Suprapubic skin (tissue), 4 donors: ENCODE data around the gene BCHE. TPM values are rescaled to one million over a fixed set of nuclear protein-coding genes. Genes with fewer than 3 reads are reported as not detected.
"Not testable (repeated sequence)": the region's sequence is repeated elsewhere in the genome, so short reads cannot be mapped to it uniquely, and the experiment has no call there.

ENCODE experiments used
- DNase-seq, 2 donors: peaks; one replicate each; pipeline ENCODE4 v3.0.0-alpha.2; 2019; ENCODE audit warnings: low spot score in 2 of 2
- H3K27ac ChIP-seq: fragments of 200-600 bp; sonication (generic); one replicate; pipeline ENCODE4 v1.5.1; 2019
- H3K27me3 ChIP-seq: fragments of 200-600 bp; sonication (generic); one replicate; pipeline ENCODE4 v1.5.1; 2019
- H3K36me3 ChIP-seq: fragments of 200-600 bp; sonication (generic); one replicate; pipeline ENCODE4 v1.5.1; 2019
- H3K4me1 ChIP-seq: fragments of 200-600 bp; sonication (generic); one replicate; pipeline ENCODE4 v1.5.1; 2019
- H3K4me3 ChIP-seq: fragments of 200-600 bp; sonication (generic); one replicate; pipeline ENCODE4 v1.5.1; 2019; ENCODE audit warnings: mild to moderate bottlenecking
- H3K9me3 ChIP-seq: fragments of 200-600 bp; sonication (generic); one replicate; pipeline ENCODE4 v1.5.1; 2019
- EP300 ChIP-seq: sonication (generic); formaldehyde crosslinking; IDR thresholded peaks from one replicate; pipeline ENCODE4 v1.6.1; 2017; ENCODE audit warnings: antibody characterized with exemption
- POLR2A ChIP-seq, 2 donors: fragments of 450-650 bp; IDR thresholded peaks; one replicate each; pipeline ENCODE4 v1.6.1; 2017; ENCODE audit warnings: antibody characterized with exemption in 2 of 2, mild to moderate bottlenecking in 2 of 2, moderate library complexity in 2 of 2
- POLR2AphosphoS5 ChIP-seq, 3 donors: sonication (generic); formaldehyde crosslinking; IDR thresholded peaks; one replicate each; pipeline ENCODE4 v1.6.1; 2017; ENCODE audit warnings: antibody characterized with exemption in 3 of 3
- WGBS: methylation state at CpG from one replicate; pipeline ENCODE4 v1.1.5; 2018; 5-methylcytosine and 5-hydroxymethylcytosine counted together
- total RNA-seq, 4 donors: library from RNA; depleted of rRNA; stranded (reverse); fragments of >200 nt; gene quantifications; one replicate each; pipeline ENCODE4 v1.1.0, GENCODE V29; 2016
- TF ChIP-seq, protein P1 (sequence below), 2 donors: fragments of 200-600 bp in 1 of 2; fragments of 450-650 bp in 1 of 2; sonication (generic) in 1 of 2; IDR thresholded peaks; one replicate each; pipeline ENCODE4 v1.5.1; 2016 to 2019; ENCODE audit warnings: antibody characterized with exemption in 2 of 2, mild to moderate bottlenecking in 1 of 2, moderate library complexity in 1 of 2

The BCHE gene
- total RNA-seq, 4 donors from 2014 or later = 4.6 to 6.4 (median 5.3) TPM

GRCh38 chr3:165820671-165821123 is 16.5 kb downstream of the BCHE start:
- no peak for TF ChIP-seq EP300
- TF ChIP-seq POLR2A (IDR thresholded peaks at IDR 0.05) = no peak
- TF ChIP-seq POLR2AphosphoS5 (IDR thresholded peaks at IDR 0.05) = no peak
- TF ChIP-seq, protein P1, sequence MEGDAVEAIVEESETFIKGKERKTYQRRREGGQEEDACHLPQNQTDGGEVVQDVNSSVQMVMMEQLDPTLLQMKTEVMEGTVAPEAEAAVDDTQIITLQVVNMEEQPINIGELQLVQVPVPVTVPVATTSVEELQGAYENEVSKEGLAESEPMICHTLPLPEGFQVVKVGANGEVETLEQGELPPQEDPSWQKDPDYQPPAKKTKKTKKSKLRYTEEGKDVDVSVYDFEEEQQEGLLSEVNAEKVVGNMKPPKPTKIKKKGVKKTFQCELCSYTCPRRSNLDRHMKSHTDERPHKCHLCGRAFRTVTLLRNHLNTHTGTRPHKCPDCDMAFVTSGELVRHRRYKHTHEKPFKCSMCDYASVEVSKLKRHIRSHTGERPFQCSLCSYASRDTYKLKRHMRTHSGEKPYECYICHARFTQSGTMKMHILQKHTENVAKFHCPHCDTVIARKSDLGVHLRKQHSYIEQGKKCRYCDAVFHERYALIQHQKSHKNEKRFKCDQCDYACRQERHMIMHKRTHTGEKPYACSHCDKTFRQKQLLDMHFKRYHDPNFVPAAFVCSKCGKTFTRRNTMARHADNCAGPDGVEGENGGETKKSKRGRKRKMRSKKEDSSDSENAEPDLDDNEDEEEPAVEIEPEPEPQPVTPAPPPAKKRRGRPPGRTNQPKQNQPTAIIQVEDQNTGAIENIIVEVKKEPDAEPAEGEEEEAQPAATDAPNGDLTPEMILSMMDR (IDR thresholded peaks at IDR 0.05) = no peak
- no peak for DNase-seq
- no peaks in the 10 kb centered on the region for H3K9me3 ChIP-seq
- H3K27ac ChIP-seq = no peak overlapping the region
- H3K36me3 ChIP-seq = no peaks in the 10 kb centered on the region
- H3K27me3 ChIP-seq = no peaks in the 10 kb centered on the region
- 25% methylated on average over 2 of the region's 2 CpGs for WGBS
- no peaks in the 10 kb centered on the region for H3K4me1 ChIP-seq
- H3K4me3 ChIP-seq = no peak overlapping the region

DNA sequence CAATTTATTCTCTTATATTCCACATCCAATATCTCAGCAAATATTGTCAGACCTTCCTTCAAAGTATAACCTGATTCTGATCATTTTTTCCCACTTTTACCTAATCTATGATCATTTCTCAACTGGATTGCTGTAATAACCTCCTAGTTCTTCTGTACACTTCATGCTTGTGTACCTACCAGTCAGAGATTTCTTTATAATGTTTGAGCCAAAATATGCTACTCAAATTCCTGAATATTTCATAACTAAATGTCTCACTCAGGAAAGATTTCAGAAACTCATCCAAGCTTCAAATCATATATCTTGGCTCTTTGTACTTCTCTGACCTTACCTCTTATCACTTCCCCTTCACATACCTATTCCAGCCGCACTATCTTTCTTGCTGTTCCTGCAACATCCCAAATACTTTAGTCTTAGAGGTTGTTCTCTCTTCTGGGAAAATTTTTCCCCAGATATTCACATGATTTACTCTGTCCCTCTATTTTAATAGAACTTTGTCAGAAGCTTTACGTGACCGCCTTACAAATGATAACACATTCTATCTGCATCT is 20.0 kb downstream of the BCHE start:
- 90% methylated on average over 3 of the region's 3 CpGs for WGBS
- no peak for DNase-seq
- H3K4me1 ChIP-seq = no peaks in the 10 kb centered on the region
- H3K27ac ChIP-seq = no peak overlapping the region
- no peaks in the 10 kb centered on the region for H3K36me3 ChIP-seq
- no peak for TF ChIP-seq POLR2A (IDR thresholded peaks at IDR 0.05)
- TF ChIP-seq, protein P1 (IDR thresholded peaks at IDR 0.05) = no peak
- TF ChIP-seq POLR2AphosphoS5 (IDR thresholded peaks at IDR 0.05) = no peak
- TF ChIP-seq EP300 = no peak
- no peaks in the 10 kb centered on the region for H3K27me3 ChIP-seq
- no peaks in the 10 kb centered on the region for H3K9me3 ChIP-seq
- no peak overlapping the region for H3K4me3 ChIP-seq

DNA sequence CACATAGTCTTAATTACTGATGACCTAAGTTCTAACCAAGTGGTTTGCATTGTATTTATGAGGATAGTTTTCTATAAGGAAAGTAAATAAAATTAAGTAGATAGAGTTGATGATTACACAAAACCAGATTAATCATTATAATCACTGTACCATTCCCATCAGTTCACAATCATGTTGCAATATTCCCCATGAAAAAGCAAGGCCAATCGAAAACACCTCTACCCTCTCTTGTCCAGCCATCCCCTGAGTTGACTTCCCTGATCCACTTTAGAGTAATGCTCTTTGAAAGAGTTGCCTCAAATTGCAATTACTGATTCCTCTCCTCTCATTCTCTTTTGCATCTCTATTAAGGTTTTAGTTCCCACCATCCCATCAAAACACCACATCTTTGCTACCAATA is 21.0 kb downstream of the BCHE start:
- Histone ChIP-seq H3K4me1 (no peaks in the 10 kb centered on the region), H3K4me3 (no peak overlapping the region), H3K27ac (no peak overlapping the region), H3K27me3 (no peaks in the 10 kb centered on the region), H3K36me3 (no peaks in the 10 kb centered on the region), H3K9me3 (no peaks in the 10 kb centered on the region)
- TF ChIP-seq EP300 = no peak
- TF ChIP-seq POLR2A (IDR thresholded peaks at IDR 0.05) = no peak
- TF ChIP-seq, protein P1 (IDR thresholded peaks at IDR 0.05) = no peak
- TF ChIP-seq POLR2AphosphoS5 (IDR thresholded peaks at IDR 0.05) = no peak
- no peak for DNase-seq
- 91% methylated on average over 1 of the region's 1 CpG for WGBS

DNA sequence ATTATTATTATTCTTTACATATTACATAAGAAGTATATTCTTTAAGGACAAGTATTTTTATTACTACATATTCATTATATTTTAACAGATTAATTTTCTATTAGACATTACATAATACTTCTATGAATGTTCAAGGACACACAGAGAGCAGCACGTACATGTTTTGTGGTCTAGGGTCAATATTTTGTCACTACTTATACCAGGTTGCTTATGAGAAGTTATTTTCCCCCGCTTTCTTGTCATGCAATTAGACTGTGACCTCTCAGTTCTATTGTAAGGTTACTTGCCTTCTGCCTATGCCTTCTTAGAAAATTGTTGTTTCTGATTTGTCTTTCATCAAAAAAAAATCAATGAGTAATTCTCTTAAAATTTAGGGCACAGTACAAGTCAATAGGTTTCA is 21.5 kb downstream of the BCHE start:
- no peak for DNase-seq
- Histone ChIP-seq H3K4me1 (no peaks in the 10 kb centered on the region), H3K27me3 (no peaks in the 10 kb centered on the region), H3K4me3 (no peak overlapping the region), H3K36me3 (no peaks in the 10 kb centered on the region), H3K27ac (no peak overlapping the region), H3K9me3 (no peaks in the 10 kb centered on the region)
- TF ChIP-seq, protein P1 (IDR thresholded peaks at IDR 0.05) = no peak
- TF ChIP-seq EP300 (no peak), POLR2A (IDR thresholded peaks at IDR 0.05) (no peak), POLR2AphosphoS5 (IDR thresholded peaks at IDR 0.05) (no peak)
- 92% methylated on average over 2 of the region's 2 CpGs for WGBS

- no peak overlapping the region for H3K4me3 ChIP-seq
- H3K27me3 ChIP-seq = no peaks in the 10 kb centered on the region
- 22% methylated on average over 1 of the region's 1 CpG for WGBS
- H3K27ac ChIP-seq = no peak overlapping the region
- no peaks in the 10 kb centered on the region for H3K9me3 ChIP-seq
- H3K4me1 ChIP-seq = no peaks in the 10 kb centered on the region
- no peak for TF ChIP-seq POLR2AphosphoS5 (IDR thresholded peaks at IDR 0.05)
- TF ChIP-seq, protein P1 (IDR thresholded peaks at IDR 0.05) = no peak
- no peak for TF ChIP-seq POLR2A (IDR thresholded peaks at IDR 0.05)
- no peak for TF ChIP-seq EP300
- no peaks in the 10 kb centered on the region for H3K36me3 ChIP-seq
- no peak for DNase-seq
Measured at GRCh38 chr3:165814380-165814779, 22.8 kb downstream of the BCHE start.

GRCh38 chr3:165807937-165808336 is 29.3 kb downstream of the BCHE start:
- not testable (repeated sequence) for H3K9me3 ChIP-seq, H3K4me3 ChIP-seq, H3K36me3 ChIP-seq, H3K4me1 ChIP-seq, H3K27ac ChIP-seq, H3K27me3 ChIP-seq, DNase-seq
- 96% methylated on average over 15 of the region's 15 CpGs for WGBS
